Measurements from ENCODE around the gene RUBCN. TPM values are rescaled to one million over a fixed set of nuclear protein-coding genes. Genes with fewer than 3 reads are reported as not detected.
"Not testable (repeated sequence)": the region's sequence is repeated elsewhere in the genome, so short reads cannot be mapped to it uniquely, and the experiment has no call there.

The RUBCN gene
- total RNA-seq, 1 experiment from 2014 or later = 87.0 TPM

- Histone ChIP-seq H3K4me2 (ENCODE audit: low read depth, low read length, poor library complexity, severe bottlenecking) (no peak overlapping the region), H3K4me3 (ENCODE audit: low read length) (no peak overlapping the region), H3K4me1 (ENCODE audit: low read length) (no peaks in the 10 kb centered on the region), H3K9me2 (replicated peaks; ENCODE audit: insufficient read depth, low read length) (no peaks in the 10 kb centered on the region), H3K27ac (ENCODE audit: low read length) (no peak overlapping the region), H3K79me2 (ENCODE audit: low read length) (no peaks in the 10 kb centered on the region), H4K20me1 (ENCODE audit: insufficient read depth, low read depth, low read length) (no peaks in the 10 kb centered on the region), H3K9me3 (ENCODE audit: low read length) (peaks cover 4% of the 10 kb centered on the region; the same call in 1 of the 2 replicates), H3K36me3 (ENCODE audit: insufficient read depth, low read length) (peaks cover 52% of the 10 kb centered on the region), H2AFZ (ENCODE audit: low read length) (no peak overlapping the region), H3K27me3 (ENCODE audit: low read length) (no peaks in the 10 kb centered on the region), H3K9ac (ENCODE audit: low read length) (no peak overlapping the region)
- no peak for DNase-seq
Measured at GRCh38 chr3:197675951-197676350, 60.8 kb downstream of the RUBCN start.

GRCh38 chr3:197675563-197675860 lies 61.2 kb downstream of the RUBCN start:
- no peak for DNase-seq
- Histone ChIP-seq H3K4me2 (ENCODE audit: low read depth, low read length, poor library complexity, severe bottlenecking) (no peak overlapping the region), H3K9me2 (replicated peaks; ENCODE audit: insufficient read depth, low read length) (no peaks in the 10 kb centered on the region), H3K4me3 (ENCODE audit: low read length) (no peak overlapping the region), H3K9ac (ENCODE audit: low read length) (no peak overlapping the region), H3K36me3 (ENCODE audit: insufficient read depth, low read length) (peaks cover 49% of the 10 kb centered on the region), H3K27me3 (ENCODE audit: low read length) (no peaks in the 10 kb centered on the region), H4K20me1 (ENCODE audit: insufficient read depth, low read depth, low read length) (no peaks in the 10 kb centered on the region), H2AFZ (ENCODE audit: low read length) (no peak overlapping the region), H3K4me1 (ENCODE audit: low read length) (no peaks in the 10 kb centered on the region), H3K79me2 (ENCODE audit: low read length) (no peaks in the 10 kb centered on the region), H3K9me3 (ENCODE audit: low read length) (peaks cover 2% of the 10 kb centered on the region; the same call in 1 of the 2 replicates), H3K27ac (ENCODE audit: low read length) (no peak overlapping the region)

GRCh38 chr3:197674741-197675562 lies 61.8 kb downstream of the RUBCN start:
- Histone ChIP-seq H3K4me2 (ENCODE audit: low read depth, low read length, poor library complexity, severe bottlenecking) (no peak overlapping the region), H3K4me3 (ENCODE audit: low read length) (no peak overlapping the region), H3K27me3 (ENCODE audit: low read length) (no peaks in the 10 kb centered on the region), H2AFZ (ENCODE audit: low read length) (no peak overlapping the region), H3K4me1 (ENCODE audit: low read length) (no peaks in the 10 kb centered on the region), H3K9ac (ENCODE audit: low read length) (no peak overlapping the region), H3K9me3 (ENCODE audit: low read length) (no peaks in the 10 kb centered on the region), H3K36me3 (ENCODE audit: insufficient read depth, low read length) (peaks cover 46% of the 10 kb centered on the region), H3K27ac (ENCODE audit: low read length) (no peak overlapping the region), H3K9me2 (replicated peaks; ENCODE audit: insufficient read depth, low read length) (no peaks in the 10 kb centered on the region), H4K20me1 (ENCODE audit: insufficient read depth, low read depth, low read length) (no peaks in the 10 kb centered on the region), H3K79me2 (ENCODE audit: low read length) (no peaks in the 10 kb centered on the region)
- DNase-seq = no peak

DNA sequence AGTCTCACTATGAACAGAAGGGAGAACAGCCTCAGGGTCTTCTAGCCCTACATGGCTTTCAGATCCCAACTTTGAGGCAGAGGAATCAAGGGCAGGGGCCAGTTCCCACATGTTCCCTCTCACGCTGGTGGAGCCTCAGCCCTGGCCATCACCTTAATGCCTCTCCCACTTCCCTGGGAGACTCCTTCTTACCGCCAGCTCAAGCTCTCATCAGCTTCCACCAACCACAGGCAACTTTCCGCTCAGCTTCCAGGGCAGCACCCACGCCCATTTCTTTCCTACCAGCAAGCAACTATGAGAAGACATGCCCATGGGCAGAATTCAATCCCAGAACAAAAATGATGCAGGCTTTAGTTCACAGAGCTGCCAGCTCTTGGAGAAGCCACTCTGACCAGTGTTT lies 63.5 kb downstream of the RUBCN start:
- H3K4me2 ChIP-seq (ENCODE audit: low read depth, low read length, poor library complexity, severe bottlenecking) = no peak overlapping the region
- peaks cover 45% of the 10 kb centered on the region for H3K36me3 ChIP-seq (ENCODE audit: insufficient read depth, low read length)
- no peaks in the 10 kb centered on the region for H3K27me3 ChIP-seq (ENCODE audit: low read length)
- no peak overlapping the region for H3K4me3 ChIP-seq (ENCODE audit: low read length)
- H4K20me1 ChIP-seq (ENCODE audit: insufficient read depth, low read depth, low read length) = no peaks in the 10 kb centered on the region
- no peak overlapping the region for H3K27ac ChIP-seq (ENCODE audit: low read length)
- peaks cover 3% of the 10 kb centered on the region; the same call in 1 of the 2 replicates for H3K4me1 ChIP-seq (ENCODE audit: low read length)
- no peak overlapping the region for H3K9ac ChIP-seq (ENCODE audit: low read length)
- DNase-seq = no peak
- H2AFZ ChIP-seq (ENCODE audit: low read length) = no peak overlapping the region
- no peaks in the 10 kb centered on the region for H3K79me2 ChIP-seq (ENCODE audit: low read length)
- H3K9me3 ChIP-seq (ENCODE audit: low read length) = no peaks in the 10 kb centered on the region
- no peaks in the 10 kb centered on the region for H3K9me2 ChIP-seq (replicated peaks; ENCODE audit: insufficient read depth, low read length)

- no peak overlapping the region for H2AFZ ChIP-seq (ENCODE audit: low read length)
- no peak for DNase-seq
- no peak overlapping the region for H3K9ac ChIP-seq (ENCODE audit: low read length)
- no peaks in the 10 kb centered on the region for H3K27me3 ChIP-seq (ENCODE audit: low read length)
- H3K9me2 ChIP-seq (replicated peaks; ENCODE audit: insufficient read depth, low read length) = no peaks in the 10 kb centered on the region
- no peaks in the 10 kb centered on the region for H4K20me1 ChIP-seq (ENCODE audit: insufficient read depth, low read depth, low read length)
- H3K9me3 ChIP-seq (ENCODE audit: low read length) = no peaks in the 10 kb centered on the region
- H3K36me3 ChIP-seq (ENCODE audit: insufficient read depth, low read length) = peaks cover 26% of the 10 kb centered on the region; the same call in 1 of the 2 replicates
- H3K27ac ChIP-seq (ENCODE audit: low read length) = no peak overlapping the region
- no peak overlapping the region for H3K4me2 ChIP-seq (ENCODE audit: low read depth, low read length, poor library complexity, severe bottlenecking)
- peaks cover 6% of the 10 kb centered on the region for H3K4me1 ChIP-seq (ENCODE audit: low read length)
- no peak overlapping the region for H3K4me3 ChIP-seq (ENCODE audit: low read length)
- H3K79me2 ChIP-seq (ENCODE audit: low read length) = no peaks in the 10 kb centered on the region
Measured at GRCh38 chr3:197670361-197670760, 66.3 kb downstream of the RUBCN start.

DNA sequence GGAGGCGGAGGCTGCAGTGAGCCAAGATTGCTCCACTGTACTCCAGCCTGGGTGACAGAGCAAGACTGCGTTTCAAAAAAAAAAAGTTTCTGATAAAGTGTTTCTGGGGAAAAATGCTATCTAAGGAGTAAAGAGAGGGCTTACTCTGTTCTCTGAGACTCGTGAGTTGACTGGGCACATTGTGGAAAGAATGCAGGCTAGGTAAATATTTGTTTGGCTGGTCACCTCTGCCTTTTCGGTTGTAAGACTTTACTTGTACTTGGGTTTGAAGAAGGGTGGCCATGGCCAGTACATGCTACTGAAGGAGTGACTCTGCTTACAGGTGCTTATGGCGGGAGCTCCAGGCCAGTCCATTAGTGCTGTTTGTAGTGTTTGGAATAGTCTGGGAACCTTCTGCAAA lies 68.7 kb downstream of the RUBCN start:
- no peaks in the 10 kb centered on the region for H3K27me3 ChIP-seq (ENCODE audit: low read length)
- no peak for DNase-seq
- H3K9me3 ChIP-seq (ENCODE audit: low read length) = no peaks in the 10 kb centered on the region
- no peak overlapping the region for H3K27ac ChIP-seq (ENCODE audit: low read length)
- H3K79me2 ChIP-seq (ENCODE audit: low read length) = no peaks in the 10 kb centered on the region
- H2AFZ ChIP-seq (ENCODE audit: low read length) = no peak overlapping the region
- peaks cover 11% of the 10 kb centered on the region for H3K4me1 ChIP-seq (ENCODE audit: low read length)
- no peaks in the 10 kb centered on the region for H3K9me2 ChIP-seq (replicated peaks; ENCODE audit: insufficient read depth, low read length)
- 0 out of 2 replicates have a peak, but pooled peaks cover 8% of the 10 kb centered on the region for H3K36me3 ChIP-seq (ENCODE audit: insufficient read depth, low read length)
- no peak overlapping the region for H3K9ac ChIP-seq (ENCODE audit: low read length)
- H4K20me1 ChIP-seq (ENCODE audit: insufficient read depth, low read depth, low read length) = no peaks in the 10 kb centered on the region
- no peak overlapping the region for H3K4me2 ChIP-seq (ENCODE audit: low read depth, low read length, poor library complexity, severe bottlenecking)
- no peak overlapping the region for H3K4me3 ChIP-seq (ENCODE audit: low read length)

DNA sequence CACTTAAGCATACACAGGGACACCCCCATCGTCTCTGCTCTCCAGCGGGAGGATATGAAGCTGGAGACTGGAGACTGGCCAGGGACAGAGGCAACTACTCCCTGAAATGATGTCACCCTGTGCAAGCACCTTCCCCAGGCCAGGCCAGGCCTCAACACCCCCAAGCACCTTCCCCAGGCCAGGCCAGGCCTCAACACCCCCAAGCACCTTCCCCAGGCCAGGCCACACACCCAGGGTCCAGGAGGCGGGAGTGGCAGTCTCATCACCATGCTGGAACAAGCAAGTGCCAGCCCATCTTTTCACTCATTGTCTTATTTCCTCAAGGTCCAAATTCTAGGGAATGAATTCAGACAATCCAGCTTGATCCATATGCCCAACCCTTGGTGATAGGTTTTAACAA lies 69.4 kb downstream of the RUBCN start:
- DNase-seq; H3K4me3 ChIP-seq (ENCODE audit: low read length); H3K36me3 ChIP-seq (ENCODE audit: insufficient read depth, low read length); H3K9me2 ChIP-seq (replicated peaks; ENCODE audit: insufficient read depth, low read length); H2AFZ ChIP-seq (ENCODE audit: low read length); H3K4me2 ChIP-seq (ENCODE audit: low read depth, low read length, poor library complexity, severe bottlenecking); H3K9me3 ChIP-seq (ENCODE audit: low read length); H4K20me1 ChIP-seq (ENCODE audit: insufficient read depth, low read depth, low read length); H3K9ac ChIP-seq (ENCODE audit: low read length); H3K27me3 ChIP-seq (ENCODE audit: low read length); H3K79me2 ChIP-seq (ENCODE audit: low read length); H3K27ac ChIP-seq (ENCODE audit: low read length): not testable (repeated sequence)
- H3K4me1 ChIP-seq (ENCODE audit: low read length) = peaks cover 11% of the 10 kb centered on the region

DNA sequence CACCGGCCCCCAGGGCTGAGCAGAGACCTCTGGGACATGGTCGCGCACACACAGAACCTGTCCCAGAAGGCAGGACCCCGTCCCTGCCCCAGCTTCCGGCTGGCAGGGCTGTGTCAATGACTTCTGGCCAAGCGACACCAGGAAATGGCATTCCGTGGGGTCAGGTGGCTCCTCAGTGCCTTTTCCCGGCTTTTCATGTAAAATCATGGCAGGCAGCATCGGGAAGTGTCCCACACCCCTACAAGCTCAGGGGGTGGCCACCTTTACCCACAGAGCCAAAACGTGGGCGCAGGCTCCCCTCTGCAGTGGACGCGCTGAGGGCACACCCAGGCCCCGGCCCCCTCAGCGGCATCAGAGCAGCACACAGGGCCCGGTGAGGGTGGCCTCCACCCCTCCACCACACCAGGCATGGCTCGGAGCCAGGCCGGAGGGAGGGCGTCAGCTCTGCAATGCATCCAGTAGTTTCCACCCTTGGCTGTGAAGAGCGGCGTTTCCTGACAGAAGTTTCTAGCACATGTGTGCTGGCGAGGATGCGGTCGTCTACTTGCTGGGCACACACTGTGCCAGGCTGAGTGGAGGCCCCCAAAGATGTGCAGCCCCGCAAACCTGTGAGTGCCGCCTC lies 70.4 kb downstream of the RUBCN start:
- not testable (repeated sequence) for H3K27ac ChIP-seq (ENCODE audit: low read length); H3K79me2 ChIP-seq (ENCODE audit: low read length); H3K9me3 ChIP-seq (ENCODE audit: low read length); H3K9me2 ChIP-seq (replicated peaks; ENCODE audit: insufficient read depth, low read length); H3K27me3 ChIP-seq (ENCODE audit: low read length); H3K4me3 ChIP-seq (ENCODE audit: low read length); DNase-seq; H2AFZ ChIP-seq (ENCODE audit: low read length); H4K20me1 ChIP-seq (ENCODE audit: insufficient read depth, low read depth, low read length); H3K9ac ChIP-seq (ENCODE audit: low read length); H3K36me3 ChIP-seq (ENCODE audit: insufficient read depth, low read length); H3K4me2 ChIP-seq (ENCODE audit: low read depth, low read length, poor library complexity, severe bottlenecking)
- H3K4me1 ChIP-seq (ENCODE audit: low read length) = peaks cover 11% of the 10 kb centered on the region

Data from Karpas-422 (cell line).